Head of caudate nucleus (tissue), 42 donors: ENCODE measurements around the gene AMN.
"Not testable (repeated sequence)": the region's sequence is repeated elsewhere in the genome, so short reads cannot be mapped to it uniquely, and the experiment has no call there.

Experiments used
- DNase-seq, 42 donors: peaks; one replicate each; pipeline versions ENCODE4 v3.0.0 to v3.0.0-alpha.2; 2020 to 2021; ENCODE audit warnings: mixed read lengths in 7 of 42
- intact Hi-C: fragments of 100-400 bp; cut with DNase I; formaldehyde crosslinking; loops from one replicate; pipeline ENCODE4 v1.15.0; 2022

The AMN gene

DNA sequence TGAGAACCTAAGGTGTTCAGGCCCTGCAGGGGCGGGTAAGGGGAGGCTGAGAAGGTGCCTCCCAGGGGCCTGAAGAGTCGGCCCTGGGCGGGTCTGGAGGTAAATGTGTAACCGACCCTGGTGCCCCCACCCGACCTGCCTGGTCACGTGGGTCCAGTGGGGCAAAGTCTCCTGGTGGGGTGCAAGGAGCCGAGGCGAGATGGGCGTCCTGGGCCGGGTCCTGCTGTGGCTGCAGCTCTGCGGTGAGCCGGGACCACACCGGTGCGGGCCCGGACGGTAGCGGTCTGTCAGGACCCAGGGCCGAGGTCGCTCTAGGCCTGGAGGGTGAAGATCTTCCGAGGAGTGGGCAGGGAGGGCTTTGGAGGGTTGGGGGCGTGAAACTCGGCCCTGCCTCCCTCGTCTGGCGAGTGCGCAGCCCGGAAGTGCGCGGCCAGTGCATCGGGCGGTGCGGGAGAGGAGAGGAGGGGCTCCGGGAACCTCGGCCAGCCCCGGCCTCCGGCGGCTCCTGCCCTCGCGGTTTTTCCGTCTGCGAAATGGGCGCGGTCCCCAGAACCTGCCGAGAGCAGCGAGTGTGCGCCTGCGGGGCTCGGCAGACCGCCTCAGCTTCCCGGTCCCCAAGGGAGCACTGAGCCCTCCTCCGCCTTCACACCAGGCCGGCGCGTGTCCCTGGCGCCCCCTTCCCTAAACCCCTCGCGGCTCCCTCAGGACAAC lies at the start of gene AMN:
Gene AMN (plus strand): TSS at position 174 of the 711 bp plus-strand sequence. CDS start 26 bp downstream, at position 200.
- DNase-seq = no peak
- intact Hi-C loops = no loop called here

- DNase-seq = no peak
- intact Hi-C loops = no loop called here
Observed at GRCh38 chr14:102873131-102873530, 49.3 kb upstream of the AMN start.

DNA sequence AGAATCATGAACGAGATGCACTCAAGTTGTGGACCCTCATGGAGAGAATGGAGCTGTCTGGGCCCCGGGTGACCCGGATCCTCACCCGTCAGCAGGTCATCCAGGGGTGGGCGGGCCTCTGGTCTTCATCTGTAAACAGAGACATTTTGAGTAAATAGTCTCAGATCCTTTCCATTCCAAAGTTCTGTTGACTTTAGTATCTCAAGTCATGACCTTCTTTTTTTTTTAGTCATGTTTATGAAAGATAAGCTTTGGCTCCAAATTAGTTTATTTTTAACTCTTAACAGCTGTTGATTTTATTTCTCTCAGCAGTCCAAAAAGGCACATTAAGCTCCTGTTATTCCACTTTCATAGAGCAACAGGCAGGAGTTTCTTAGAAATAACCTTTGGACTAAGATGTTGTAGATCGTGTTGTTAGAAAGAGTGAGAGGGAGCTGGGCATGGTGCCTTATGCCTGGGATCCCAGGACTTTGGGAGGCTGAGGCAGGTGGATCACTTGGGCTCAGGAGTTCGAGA lies 48.9 kb upstream of the AMN start:
- no peak for DNase-seq
- intact Hi-C loops = no loop called here

GRCh38 chr14:102875652-102876051 lies 46.8 kb upstream of the AMN start:
- DNase-seq = no peak
- intact Hi-C loops = no loop called here

- intact Hi-C loops, DNase-seq: not testable (repeated sequence)
Observed at GRCh38 chr14:102877511-102877910, 45.0 kb upstream of the AMN start.

DNA sequence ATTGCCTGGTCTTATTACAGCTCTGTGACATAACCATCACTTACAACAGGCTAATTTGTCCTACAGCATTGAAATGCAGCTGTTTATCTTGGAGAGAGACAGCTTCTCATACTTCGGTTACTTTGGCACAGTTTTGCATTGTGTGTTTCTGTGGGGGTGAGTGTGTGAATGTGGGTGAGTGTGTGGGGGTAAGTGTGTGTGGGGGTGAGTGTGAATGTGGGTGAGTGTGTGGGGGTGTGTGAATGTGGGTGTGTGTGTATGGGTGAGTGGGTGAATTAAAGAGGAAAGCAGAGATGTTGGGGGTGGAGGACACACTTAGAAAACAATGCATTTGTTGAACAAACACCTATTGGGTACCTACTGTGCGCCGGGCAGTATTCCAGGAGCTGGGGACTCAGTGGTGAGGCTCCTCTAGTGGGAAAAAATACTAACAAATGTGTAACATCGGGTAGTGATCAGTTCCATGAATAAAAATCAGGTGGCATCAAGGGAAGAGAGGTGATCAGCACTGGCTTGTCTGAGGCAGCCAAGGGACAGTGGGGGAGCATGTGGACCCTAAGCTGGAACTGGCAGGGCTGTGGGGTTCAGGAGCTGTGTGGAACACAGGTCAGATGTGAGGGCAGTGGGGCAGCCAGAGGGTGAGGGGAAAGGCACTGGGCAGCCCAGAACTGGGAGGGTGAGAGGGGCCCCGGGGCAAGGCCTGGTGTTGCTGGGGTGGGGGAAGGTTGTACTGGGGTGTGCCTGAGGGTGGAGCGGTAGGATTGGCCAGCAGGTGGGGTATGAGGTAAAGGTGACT lies 44.1 kb upstream of the AMN start:
- intact Hi-C loops = no loop called here
- no peak for DNase-seq

DNA sequence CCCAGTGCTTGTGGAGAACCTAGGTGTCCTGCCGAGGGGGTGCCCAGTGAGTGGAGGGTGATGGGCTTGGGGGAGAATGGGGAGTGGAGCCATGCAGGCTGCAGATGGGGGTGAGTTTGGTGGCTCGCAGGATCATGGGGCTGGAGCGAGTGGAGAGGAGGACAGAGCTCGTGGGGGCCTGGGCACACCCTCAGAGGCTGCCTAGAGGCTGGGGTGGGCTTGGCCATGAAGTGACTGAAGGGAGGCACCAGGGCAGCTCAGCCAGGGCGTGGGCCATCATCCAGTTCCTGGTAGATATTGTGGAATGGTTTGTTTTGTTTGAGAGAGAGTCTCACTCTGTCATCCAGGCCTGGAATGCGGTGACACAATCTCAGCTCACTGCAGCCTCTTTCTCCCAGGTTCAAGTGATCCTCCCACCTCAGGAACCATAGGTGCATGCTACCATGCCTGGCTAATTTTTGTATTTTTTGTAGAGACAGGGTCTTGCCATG lies 43.4 kb upstream of the AMN start:
- intact Hi-C loops = no loop called here
- DNase-seq = no peak

GRCh38 chr14:102882226-102882906 lies 40.1 kb upstream of the AMN start:
- intact Hi-C loops = no loop called here
- no peak for DNase-seq

- intact Hi-C loops = no loop called here
Observed at GRCh38 chr14:102883089-102883541, 39.3 kb upstream of the AMN start.

GRCh38 chr14:102883554-102883953 lies 38.9 kb upstream of the AMN start:
- DNase-seq = no peak
- intact Hi-C loops = no loop called here

More at GRCh38 chr14:102883089-102883541, 39.3 kb upstream of the AMN start:
- no peak for DNase-seq

- intact Hi-C loops = no loop called here
- DNase-seq = no peak
Observed at GRCh38 chr14:102885737-102886447, 36.6 kb upstream of the AMN start.

DNA sequence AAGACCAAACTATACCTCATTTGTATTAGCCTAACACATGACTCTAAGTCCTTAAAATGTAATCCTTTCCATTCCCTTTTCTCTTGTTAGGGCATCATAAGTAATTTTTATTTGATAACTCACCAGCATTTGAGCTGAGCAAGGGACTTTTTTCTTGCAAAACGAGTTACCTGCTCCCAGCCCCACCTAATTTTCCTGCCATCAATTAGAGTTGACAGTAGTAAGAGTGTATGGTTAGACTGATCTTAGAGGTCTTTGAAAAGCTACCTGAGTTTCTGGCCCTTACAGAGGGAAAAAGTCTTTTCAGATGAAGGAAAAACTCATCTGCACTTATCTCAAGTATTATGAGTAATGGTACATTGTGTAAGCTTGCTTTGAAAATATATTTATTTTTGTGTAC lies 33.7 kb upstream of the AMN start:
- intact Hi-C loops = no loop called here
- no peak for DNase-seq

DNA sequence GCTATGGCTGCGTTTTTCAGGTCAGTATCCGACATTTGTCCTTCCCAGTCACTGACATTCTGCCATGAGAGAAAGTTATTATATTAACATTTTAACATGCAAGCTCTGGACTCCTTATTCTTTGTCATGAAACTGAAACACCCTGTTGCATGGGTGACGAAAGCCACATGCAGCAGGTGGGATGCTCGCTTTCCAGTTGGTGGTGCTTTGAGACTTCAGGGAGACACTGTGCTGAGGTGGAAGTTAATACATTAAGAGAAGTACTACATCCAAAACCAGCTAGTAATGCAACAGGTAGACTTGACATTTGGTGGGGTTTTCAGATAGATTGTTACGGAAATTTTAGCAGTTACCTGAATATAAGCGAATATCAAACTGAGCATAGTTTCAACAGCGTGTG lies 32.8 kb upstream of the AMN start:
- intact Hi-C loops = no loop called here
- DNase-seq = no peak

DNA sequence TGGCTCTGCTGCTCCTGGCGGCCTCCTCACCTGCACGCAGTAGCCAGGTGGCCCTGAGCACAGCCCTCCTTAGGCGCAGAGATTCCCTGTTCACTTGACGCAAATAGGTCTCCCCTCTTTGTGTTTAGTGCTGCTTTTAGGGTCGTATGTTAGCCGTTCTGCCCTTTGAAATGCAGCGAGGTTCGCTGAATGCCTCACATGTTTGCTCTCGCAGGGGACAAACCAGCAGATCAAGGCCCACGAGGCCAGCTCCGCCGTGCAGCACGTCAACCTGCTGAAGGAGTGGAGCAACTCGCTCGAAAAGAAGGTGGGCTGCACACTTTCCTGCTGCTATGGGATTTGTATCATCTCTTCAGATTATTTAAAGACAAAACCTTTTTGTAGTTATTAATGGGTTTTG lies 31.4 kb upstream of the AMN start:
- intact Hi-C loops = no loop called here
- DNase-seq = no peak

DNA sequence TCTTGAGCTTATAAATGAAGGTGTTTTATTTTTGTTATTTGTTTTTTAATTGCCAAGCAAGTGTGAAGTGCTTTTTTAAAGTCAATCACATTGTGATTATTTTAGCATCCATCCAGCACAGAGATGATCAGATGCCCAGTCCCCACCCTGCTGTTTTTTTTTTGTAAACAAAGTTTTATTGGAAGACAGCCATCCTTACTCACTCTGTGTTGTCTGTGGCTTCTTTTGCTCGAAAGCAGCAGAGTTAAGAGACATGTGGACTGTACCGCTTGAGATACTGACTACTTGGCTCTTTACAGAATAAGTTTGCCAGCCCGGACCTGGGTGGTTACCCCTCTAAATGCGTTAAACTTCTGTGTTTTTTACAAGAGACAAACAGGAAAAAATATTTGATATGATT lies 30.9 kb upstream of the AMN start:
- intact Hi-C loops = no loop called here
- no peak for DNase-seq

GRCh38 chr14:102892651-102893050 lies 29.8 kb upstream of the AMN start:
- intact Hi-C loops = no loop called here

DNA sequence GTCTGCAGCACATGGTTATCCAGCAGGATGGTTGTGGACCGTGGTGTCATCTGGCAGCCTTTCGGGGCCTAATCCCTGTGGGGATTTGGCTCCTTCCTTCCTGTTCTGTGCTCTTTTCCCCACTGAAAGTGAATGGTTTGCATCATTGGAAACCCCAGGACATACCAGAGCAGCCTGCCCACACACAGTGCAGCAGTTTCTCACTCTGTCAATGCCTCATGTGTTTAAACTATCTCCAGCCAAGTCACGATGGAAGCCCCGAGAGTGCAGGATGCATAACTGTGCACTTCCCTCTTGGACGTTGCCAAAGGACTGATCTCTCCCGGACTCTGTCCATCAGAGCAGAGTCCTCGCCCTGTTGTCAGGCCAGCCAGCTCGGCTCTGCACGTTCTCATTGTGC lies 29.0 kb upstream of the AMN start:
- intact Hi-C loops = no loop called here
- peak in 2 of 42 donors; percentile 12 to 53 for DNase-seq

More at GRCh38 chr14:102892651-102893050, 29.8 kb upstream of the AMN start:
- no peak for DNase-seq

DNA sequence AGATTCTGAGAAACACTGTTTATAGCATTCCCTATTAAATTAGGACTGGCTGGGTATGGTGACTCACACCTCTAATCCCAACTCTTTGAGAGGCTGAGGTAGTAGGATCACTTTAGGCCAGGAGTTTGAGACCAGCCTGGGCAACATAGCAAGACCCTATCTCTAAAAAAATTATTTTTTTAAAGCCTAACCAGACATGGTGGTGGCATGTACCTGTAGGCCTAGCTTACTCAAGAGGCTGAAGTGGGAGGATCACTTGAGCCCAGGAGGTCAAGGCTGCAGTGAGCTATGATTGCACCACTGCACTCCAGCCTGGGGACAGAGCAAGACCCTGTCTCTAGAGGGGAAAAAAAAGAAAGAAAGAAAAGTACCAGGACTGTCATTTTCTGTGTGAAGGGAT lies 25.7 kb upstream of the AMN start:
- DNase-seq, intact Hi-C loops: not testable (repeated sequence)
